GM18867 (cell line): ENCODE measurements around the gene SEC23IP.
"Not testable (repeated sequence)": the region's sequence is repeated elsewhere in the genome, so short reads cannot be mapped to it uniquely, and the experiment has no call there.

Experiments used
- ATAC-seq: cut with Tn5 transposase; IDR thresholded peaks from one replicate; pipeline ENCODE4 v1.9.1; 2021; ENCODE audit warnings: mild to moderate bottlenecking, moderate library complexity; ENCODE audit not compliant: unreplicated experiment

Gene SEC23IP

GRCh38 chr10:119878524-119878923 is 14.0 kb upstream of the SEC23IP start:
- ATAC-seq = no peak

- not testable (repeated sequence) for ATAC-seq
These were observed 8.5 kb upstream of the SEC23IP start for GRCh38 chr10:119883901-119884611.

DNA sequence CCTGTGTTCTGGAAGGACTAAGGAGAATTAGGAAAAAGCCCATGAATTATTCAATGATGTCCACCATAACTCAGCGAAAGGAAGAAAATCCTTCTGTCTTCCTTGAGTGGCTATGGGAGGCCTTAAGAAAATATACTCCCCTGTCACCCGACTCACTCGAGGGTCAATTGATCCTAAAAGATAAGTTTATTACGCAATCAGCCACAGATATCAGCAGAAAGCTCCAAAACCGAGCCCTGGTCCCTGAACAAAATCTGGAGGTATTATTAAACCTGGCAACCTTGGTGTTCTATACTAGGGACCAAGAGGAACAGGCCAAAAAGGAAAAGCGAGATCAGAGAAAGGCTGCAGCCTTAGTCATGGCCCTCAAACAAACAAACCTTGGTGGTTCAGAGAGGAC is 6.5 kb upstream of the SEC23IP start:
- ATAC-seq = not testable (repeated sequence)

DNA sequence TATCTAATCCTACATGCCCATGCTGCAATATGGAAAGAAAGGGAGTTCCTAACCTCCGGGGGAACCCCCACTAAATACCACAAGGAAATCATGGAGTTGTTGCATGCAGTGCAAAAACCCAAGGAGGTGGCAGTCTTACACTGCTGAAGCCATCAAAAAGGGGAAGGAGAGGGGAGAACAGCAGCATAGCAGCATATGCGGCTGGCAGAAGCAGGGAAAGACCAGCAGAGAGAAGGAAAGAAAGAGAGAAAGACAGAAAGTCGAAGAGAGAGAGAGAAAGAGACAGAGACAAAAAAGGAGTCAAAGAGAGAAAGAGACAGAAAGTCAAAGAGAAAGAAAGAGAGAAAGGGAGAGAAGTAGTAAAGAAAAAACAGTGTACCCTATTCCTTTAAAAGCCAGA is 3.8 kb upstream of the SEC23IP start:
- ATAC-seq = not testable (repeated sequence)

DNA sequence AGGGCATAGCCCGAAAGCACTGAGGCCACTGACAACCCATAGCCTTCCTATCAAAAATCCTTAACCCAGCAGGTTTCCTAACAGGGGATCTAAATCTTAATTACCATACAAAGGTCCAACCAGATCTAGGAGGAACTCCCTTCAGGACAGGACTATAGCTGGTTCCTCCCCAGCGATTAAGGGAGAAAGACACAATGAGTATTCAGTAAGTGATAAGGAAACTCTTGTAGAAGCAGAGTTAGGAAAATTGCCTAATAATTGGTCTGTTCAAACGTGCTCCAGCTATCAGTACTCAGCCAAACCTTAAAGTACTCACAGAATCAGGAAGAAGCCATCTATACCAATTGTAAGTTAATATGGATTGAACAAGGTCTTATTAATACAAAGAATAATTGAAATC is 3.3 kb upstream of the SEC23IP start:
- not testable (repeated sequence) for ATAC-seq

GRCh38 chr10:119890307-119890706 is 2.2 kb upstream of the SEC23IP start:
- not testable (repeated sequence) for ATAC-seq

DNA sequence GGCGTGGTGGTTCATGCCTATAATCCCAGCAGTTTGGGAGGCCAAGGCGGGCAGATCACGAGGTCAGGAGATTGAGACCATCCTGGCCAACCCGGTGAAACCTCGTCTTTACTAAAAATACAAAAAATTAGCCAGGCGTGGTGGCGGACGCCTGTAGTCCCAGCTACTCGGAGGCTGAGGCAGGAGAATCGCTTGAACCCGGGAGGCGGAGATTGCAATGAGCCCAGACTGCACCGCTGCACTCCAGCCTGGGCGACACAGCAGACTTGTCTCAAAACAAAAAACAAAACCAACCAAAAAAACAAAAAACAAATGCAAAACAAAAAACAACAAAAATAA is 712 bp upstream of the SEC23IP start:
- ATAC-seq = not testable (repeated sequence)

GRCh38 chr10:119893074-119893473 is 544 bp downstream of the SEC23IP start:
- ATAC-seq = no peak

DNA sequence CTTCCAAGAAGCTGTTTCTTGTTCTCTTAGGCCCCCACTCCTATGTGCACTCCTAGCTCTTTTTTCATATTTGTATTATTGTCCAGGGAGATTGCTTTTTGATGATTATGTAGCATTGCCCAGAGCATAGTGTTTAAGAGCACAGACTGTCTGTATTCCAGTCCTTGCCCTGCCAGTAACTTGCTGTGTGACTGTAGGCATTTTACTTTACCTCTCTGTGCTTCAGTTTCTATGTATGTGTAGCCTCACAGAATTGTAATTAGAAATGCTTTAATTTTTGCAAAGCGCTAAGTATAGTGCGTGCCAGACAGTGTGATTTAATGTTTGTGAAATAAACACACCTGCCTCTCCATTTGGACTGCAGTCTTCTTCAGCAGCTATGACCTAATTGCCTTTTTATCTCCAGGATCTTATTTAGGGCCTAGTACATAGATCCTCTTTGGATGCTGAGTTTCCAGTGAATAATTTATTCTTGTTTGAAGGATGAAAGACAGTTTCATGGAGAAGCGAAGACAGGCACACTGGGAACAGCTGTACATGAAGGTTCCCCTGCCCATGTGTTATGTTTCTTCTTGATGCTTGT is 1.4 kb downstream of the SEC23IP start:
- no peak for ATAC-seq

- no peak for ATAC-seq
These were observed 3.6 kb downstream of the SEC23IP start for GRCh38 chr10:119896061-119896655.

DNA sequence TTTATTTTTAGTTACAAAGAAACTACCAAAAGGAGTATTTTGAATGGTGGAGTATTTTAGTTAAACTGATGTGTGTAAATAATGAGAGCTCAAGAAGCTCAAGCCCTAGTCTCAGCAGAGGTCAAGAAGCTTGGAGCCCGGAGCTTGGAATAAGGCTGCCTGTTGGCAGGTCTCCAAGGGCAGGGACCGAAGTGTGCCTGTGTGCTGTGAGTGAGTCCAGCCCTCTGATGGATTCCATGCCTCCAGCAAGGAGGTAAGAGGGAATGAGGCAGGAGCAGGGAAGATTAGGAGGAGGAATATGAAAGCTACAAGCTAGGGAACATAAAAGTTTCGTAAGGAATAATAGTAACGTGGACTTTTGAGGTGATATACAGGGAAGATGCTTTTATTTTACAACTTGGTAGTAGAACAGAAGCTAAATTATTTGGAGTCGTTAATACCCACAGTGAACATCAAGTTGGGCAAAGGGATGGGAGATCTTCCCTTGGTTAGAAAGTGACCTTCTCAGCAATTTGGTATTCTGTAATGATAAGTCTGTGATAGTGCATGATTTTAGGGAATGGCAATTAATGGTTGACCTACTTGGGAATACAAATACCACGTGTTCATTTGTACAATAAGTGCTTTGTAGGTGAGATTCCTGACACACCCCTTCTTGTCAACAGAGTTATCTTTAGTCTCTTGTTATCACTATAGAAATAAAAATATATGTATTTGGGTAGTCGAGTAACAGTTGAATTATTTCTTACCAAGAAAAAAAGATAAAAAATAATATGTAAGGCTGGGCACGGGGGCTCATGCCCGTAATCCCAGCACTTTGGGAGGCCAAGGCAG is 4.6 kb downstream of the SEC23IP start:
- ATAC-seq = no peak

GRCh38 chr10:119898577-119898976 is 6.0 kb downstream of the SEC23IP start:
- no peak for ATAC-seq

DNA sequence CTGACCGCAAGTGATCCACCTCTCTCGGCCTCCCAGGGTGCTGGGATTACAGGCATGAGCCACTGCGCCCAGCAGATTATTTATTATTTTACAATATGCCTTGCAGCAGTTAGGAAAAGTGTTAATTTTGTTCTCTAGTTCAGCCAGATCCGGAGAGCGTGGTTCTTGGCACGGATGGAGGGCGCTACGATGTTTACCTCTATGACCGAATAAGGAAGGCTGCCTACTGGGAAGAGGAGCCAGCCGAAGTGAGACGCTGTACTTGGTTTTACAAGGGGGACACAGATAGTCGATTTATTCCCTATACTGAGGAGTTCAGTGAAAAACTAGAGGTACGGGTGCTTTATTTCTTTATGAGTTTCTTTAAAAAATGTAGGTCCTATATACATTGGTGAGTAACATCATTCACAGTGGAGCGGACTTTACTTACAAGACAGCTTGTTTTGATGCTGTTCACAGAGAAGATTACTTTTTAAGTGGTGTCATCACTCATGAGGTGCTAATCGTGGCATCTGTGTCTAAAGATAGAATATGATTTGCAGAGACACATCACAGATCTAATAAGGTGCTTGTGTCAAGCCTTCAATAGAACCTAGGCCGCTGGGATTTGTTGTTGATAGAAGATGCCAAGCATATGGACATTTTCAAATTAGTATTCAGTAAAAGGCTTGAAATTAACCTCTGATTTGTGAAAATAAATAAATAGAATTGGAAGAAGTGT is 11.6 kb downstream of the SEC23IP start:
- no peak for ATAC-seq

GRCh38 chr10:119907695-119908094 is 15.2 kb downstream of the SEC23IP start:
- not testable (repeated sequence) for ATAC-seq

GRCh38 chr10:119908166-119908565 is 15.6 kb downstream of the SEC23IP start:
- no peak for ATAC-seq

- ATAC-seq = no peak
These were observed 18.2 kb downstream of the SEC23IP start for GRCh38 chr10:119910689-119911088.

DNA sequence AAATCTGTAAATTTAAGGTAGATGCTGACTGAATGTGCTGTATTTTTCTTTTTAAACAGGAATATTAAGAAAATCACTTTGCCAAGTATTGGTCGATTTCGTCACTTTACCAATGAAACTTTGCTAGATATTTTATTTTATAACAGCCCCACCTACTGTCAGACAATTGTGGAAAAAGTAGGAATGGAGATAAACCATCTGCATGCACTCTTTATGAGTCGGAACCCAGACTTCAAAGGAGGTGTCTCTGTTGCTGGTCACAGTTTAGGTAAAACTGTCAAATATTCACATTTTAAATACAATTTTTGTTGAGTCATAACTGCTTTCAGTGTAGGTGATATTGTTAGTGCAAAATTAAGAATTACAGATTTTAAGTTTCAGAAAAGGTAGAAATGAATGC is 25.2 kb downstream of the SEC23IP start:
- ATAC-seq = no peak

DNA sequence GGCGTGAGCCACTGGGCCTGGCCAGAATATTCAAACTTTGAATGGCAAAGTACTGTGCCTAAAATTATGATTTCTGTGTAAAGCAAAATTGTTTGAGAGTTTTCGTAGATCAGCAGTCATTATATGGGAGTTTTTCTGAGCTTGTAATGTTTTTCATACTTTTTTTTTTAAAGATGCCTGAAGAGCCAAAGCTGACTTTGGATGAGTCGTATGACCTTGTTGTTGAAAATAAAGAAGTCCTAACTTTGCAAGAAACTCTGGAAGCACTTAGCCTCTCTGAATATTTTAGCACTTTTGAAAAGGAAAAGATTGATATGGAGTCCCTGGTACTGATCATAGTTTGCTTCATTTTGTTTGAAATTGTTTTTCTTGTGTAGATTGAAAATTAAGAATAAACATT is 26.7 kb downstream of the SEC23IP start:
- no peak for ATAC-seq

DNA sequence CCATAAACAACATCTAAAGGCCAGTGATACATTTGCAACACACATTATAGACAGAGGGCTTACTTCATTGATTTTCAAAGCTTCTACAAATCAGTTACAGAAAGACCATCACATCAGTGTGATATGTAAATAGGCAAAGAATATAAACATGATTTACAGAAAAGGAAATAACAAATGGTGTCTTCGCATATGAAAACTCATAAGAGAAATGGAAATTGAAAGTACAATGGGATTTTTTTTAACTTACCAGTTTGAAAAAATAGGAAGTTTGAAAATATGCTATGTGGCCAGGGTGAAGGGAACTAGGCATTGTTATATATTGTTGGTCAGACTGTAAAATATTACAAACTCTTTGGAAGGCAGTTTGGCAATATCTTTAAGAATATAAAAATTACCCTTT is 27.3 kb downstream of the SEC23IP start:
- peak; percentile 62 for ATAC-seq

- no peak for ATAC-seq
These were observed 35.9 kb downstream of the SEC23IP start for GRCh38 chr10:119928411-119928810.

DNA sequence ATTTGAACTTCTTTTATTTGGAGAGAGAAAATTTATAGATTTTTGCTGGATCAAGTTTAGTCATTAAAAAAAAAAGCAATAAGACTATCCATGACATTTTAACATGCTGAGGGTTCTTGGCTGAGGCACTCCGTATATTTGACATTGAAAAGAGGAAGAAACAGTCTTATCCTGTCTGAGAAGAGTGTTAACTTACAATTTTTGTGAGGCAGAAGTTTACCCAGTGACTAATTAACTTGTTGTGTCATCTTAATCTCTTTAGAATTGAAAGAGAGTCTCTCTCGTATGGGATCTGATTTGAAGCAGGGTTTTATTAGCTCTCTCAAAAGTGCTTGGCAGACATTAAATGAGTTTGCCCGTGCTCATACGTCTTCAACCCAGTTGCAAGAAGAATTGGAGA is 39.3 kb downstream of the SEC23IP start:
- ATAC-seq = no peak
